ENCODE data around the gene FBRSL1. TPM values are rescaled to one million over a fixed set of nuclear protein-coding genes. Genes with fewer than 3 reads are reported as not detected.

Gene FBRSL1
- total RNA-seq, 2 donors from 2014 or later: 63.1 to 82.6 TPM

- intact Hi-C loops (cut with DNase I, micrococcal nuclease): no loop called here
- DNase-seq (no peak), ATAC-seq (no peak)
These were observed 26.4 kb downstream of the FBRSL1 start for GRCh38 chr12:132516095-132517012.

DNA sequence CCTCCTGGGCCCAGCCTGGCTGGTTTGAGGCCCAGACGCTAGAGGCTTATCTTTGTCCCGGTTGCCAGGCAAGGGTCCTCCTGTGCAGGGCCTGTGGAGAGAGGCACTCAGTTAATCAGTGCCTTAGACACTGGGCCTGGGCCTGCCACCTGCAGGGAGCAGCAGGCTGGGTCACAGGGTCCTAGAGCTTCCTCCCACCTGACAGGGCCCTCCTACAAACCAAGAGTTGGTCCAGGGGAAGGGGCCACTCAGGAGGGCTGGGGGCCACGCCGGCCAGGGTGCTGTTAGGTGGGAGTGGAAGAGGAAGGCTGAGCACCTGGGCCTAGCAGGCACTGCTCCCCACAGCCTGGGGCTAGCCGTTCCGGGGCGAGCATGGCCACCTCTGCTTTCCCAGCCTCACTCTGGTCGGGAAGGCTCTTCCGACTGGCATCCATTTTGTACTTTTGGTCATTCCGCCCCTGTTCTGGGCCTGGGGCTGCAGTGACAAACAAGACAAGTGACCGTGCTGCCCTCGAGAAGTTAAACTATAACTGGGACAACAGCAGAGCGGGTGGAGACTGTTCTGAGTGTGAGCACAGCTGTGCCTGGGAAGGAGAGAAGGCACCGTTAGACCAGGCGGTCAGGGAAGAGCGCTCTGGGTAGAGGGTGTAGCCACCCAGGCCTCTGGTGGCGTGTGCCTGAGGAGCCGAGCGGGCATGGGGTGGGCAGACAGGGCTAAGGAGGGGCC is 27.2 kb downstream of the FBRSL1 start:
- no peak for DNase-seq
- intact Hi-C loops (cut with DNase I, micrococcal nuclease): no loop called here
- peak; percentile 45 for ATAC-seq

DNA sequence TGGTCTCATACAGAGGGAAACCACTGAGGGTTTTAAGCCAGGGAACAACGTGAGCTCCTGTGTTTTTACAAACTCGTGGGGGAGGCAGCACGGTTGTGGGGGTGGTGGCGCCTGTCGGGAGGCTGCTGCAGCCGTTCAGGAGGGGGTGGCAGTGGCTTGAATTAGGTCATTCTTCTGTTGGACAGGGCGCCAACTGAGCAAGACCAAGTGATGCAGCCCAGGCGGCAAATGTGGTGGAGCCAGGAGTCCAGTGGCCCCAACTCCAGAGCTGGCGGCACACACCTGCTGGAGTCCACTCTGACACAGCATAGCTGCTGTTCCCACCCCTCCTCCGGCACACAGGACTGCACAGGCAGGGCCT is 27.8 kb downstream of the FBRSL1 start:
- no peak for ATAC-seq
- intact Hi-C loops (cut with DNase I, micrococcal nuclease): no loop called here

DNA sequence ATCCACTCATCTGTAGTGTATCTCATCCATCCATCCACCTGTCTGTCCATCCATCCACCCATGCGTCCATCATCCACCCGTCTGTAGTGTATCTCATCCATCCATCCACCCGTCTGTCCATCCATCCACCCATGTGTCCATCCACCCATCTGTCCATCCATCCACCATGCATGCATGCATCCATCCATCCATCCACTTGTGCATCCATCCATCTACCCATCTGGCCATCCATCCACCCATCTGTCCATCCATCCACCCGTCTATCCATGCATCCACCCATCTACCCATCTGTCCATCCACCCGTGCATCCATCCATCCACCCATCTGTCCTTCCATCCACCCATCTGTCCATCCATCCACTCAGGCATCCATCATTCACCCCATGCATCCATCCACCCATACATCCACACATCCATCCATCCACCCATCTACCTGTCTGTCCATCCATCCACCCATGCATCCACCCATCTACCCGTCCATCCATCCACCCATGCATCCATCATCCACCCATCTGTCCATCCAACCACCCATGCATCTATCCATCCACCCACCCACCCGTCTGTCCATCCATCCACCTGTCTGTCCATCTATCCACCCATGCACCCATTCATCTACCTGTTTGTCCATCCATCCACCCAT is 28.5 kb downstream of the FBRSL1 start:
- intact Hi-C loops (cut with DNase I, micrococcal nuclease): no loop called here
- DNase-seq (no peak), ATAC-seq (no peak)

More for the DNA sequence above, 27.8 kb downstream of the FBRSL1 start:
- no peak for DNase-seq

- intact Hi-C loops (cut with DNase I, micrococcal nuclease): loop anchor here in 1 of 2 donors (10.0 kb wide), 1 partner anchor 106 kb away; no protein-coding TSS in a partner anchor
- DNase-seq (peak; percentile 48 to 68), ATAC-seq (peak; percentile 75)
These were observed 30.7 kb downstream of the FBRSL1 start for GRCh38 chr12:132520421-132521199.

DNA sequence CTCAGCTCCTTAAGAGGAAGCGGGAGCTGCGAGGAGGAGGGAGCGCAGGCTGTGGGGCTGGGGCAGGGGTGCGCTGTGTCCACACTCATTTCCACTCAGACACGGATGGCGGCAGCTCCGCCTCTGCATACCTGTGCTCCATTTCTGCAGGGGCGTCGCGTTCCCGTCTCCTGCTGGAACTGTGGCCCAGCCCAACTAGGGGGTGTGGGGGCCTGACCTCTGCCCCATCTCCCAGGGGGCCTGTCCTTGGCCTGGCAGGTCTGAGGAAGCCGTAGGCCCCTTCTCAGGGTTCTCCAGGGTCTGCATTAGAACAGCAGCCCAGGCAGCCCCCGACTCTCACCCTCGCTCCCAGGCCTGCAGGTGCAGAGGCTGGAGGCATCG is 31.2 kb downstream of the FBRSL1 start:
- intact Hi-C loops (cut with DNase I, micrococcal nuclease): loop anchor here in 1 of 2 donors (10.0 kb wide), 1 partner anchor 106 kb away; no protein-coding TSS in a partner anchor
- DNase-seq (no peak), ATAC-seq (no peak)

GRCh38 chr12:132521712-132522292 is 31.9 kb downstream of the FBRSL1 start:
- intact Hi-C loops (cut with DNase I, micrococcal nuclease): loop anchor here in 1 of 2 donors (10.0 kb wide), 1 partner anchor 107 kb away; no protein-coding TSS in a partner anchor
- peak; percentile 13 for ATAC-seq
- DNase-seq: no peak

DNA sequence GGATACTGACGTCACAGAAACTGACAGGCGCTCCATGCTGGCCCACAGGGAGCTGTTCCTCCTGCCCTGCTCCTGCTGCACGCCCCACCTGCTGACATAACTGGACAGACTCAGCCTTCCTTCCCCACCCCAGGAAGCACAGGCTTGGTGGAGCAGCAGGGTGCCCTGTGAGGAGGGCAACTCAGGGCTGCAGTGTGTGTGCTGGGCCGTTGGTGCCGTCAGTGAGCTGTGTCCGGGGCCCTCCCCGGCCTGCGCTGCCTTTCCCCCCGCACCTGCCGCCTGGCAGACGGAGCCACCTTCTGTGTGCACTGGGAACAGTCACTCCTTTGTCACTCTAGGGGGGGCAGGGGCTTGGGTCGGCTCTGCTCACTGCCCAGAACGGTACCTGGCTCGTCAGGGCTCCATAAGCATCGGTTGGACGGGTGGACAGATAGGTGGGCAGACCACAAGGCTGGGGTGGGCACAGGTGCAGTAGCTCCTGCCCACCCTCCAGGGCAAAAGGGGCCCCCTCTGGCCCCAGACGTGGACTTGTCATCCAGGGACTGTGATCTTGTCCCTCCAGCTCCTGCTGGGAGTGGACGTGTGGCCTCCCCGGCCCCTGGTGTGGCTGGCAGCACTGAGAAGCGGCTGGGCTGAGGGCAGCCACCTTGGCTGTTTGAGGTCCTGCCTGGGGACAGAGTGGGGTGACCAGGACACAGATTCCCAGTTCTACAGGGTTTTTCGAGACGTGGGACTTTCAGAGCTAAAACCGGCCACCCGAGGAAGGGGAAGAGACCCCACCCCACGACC is 32.8 kb downstream of the FBRSL1 start:
- ATAC-seq (no peak), DNase-seq (no peak)
- intact Hi-C loops (cut with DNase I, micrococcal nuclease): loop anchor here in 1 of 2 donors (10.0 kb wide), 1 partner anchor 108 kb away; no protein-coding TSS in a partner anchor

- intact Hi-C loops (cut with DNase I, micrococcal nuclease): loop anchor here in 1 of 2 donors (10.0 kb wide), 1 partner anchor 109 kb away; no protein-coding TSS in a partner anchor
- ATAC-seq (peak; percentile 68), DNase-seq (peak; percentile 54 to 85)
These were observed 33.8 kb downstream of the FBRSL1 start for GRCh38 chr12:132523576-132524331.

- intact Hi-C loops (cut with DNase I, micrococcal nuclease): loop anchor here in 1 of 2 donors (10.0 kb wide), 1 partner anchor 110 kb away; no protein-coding TSS in a partner anchor
- ATAC-seq: no peak
These were observed 34.5 kb downstream of the FBRSL1 start for GRCh38 chr12:132524405-132524804.

DNA sequence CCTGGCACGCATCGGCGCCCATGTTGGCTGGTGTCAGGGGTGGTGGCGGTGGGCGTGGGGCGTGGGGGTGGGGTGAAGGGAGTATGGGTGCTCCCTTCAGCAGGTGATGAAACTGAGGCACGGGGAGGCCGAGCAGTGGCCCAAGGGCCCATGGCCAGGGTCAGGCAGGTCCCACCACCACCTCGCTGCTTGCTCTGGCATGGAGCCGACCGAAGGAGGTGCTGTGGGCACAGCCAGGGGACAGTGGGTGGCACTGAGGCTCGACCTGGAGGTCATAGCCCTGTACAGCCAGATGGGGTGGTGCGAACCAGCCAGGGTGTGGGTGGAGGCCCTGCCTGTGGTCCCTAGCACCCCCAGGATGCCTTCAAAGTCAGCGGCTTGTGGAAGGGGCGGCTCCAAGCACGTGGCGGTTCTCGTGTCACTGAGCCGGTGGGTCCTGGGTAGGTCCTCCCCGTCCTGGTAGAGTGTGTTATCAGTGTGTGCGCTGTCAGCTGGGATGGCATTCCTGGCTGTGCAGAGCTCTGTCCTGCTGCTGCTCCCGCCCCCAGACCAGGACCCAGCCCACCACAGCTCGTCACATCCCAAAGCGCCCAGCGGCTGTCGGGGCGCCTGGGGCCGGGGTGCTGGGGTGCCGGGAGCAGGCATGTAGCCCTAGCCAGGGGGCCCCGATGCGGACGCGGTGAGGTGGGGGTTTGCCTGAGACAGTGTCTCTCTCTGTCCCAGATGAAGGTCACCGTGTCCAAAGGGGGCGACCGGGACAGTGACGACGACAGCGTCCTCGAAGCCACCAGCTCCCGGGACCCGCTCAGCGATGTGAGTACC is 35.3 kb downstream of the FBRSL1 start:
- intact Hi-C loops (cut with DNase I, micrococcal nuclease): loop anchor here (5.0 to 10.0 kb wide), 2 partner anchors 108 to 110 kb away; no protein-coding TSS in a partner anchor
- ATAC-seq (no peak), DNase-seq (no peak)

More at GRCh38 chr12:132524405-132524804, 34.5 kb downstream of the FBRSL1 start:
- no peak for DNase-seq

DNA sequence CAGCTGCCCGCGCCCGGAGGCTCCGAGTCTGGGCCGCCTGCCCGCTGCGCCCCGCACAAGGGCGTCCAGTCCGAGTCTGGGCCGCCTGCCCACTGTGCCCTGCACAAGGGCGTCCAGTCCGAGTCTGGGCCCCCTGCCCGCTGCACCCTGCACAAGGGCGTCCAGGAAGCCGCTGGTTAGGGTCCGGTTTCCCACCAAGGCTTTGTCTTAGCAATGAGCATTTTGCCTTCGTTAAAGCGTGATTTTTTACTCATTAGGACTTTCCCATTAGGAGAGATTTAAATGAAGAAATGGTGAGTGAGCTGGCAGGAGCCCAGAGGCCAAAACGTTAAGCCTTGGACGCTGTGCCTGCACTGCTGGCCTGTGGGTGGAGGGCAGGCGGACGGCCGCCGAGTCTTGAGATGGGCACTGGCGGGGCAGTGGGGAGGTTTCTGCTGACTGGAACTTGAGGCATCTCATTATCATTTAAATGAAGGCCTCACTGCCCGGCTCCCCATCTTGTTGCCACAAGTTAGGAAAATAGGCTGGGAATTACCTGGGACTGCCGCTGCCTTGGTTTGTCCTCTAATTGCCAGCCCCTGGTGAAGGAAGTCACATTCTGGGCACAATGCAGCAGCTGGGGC is 36.0 kb downstream of the FBRSL1 start:
- ATAC-seq: no peak
- intact Hi-C loops (cut with DNase I, micrococcal nuclease): loop anchor here (5.0 to 10.0 kb wide), 2 partner anchors 109 to 111 kb away; no protein-coding TSS in a partner anchor
- no peak for DNase-seq

GRCh38 chr12:132527186-132527882 is 37.4 kb downstream of the FBRSL1 start:
- no peak for ATAC-seq
- DNase-seq: no peak
- intact Hi-C loops (cut with DNase I, micrococcal nuclease): loop anchor here (5.0 to 10.0 kb wide), 2 partner anchors 110 to 113 kb away; no protein-coding TSS in a partner anchor

GRCh38 chr12:132527883-132528264 is 37.9 kb downstream of the FBRSL1 start:
- DNase-seq (no peak), ATAC-seq (no peak)
- intact Hi-C loops (cut with DNase I, micrococcal nuclease): loop anchor here (5.0 to 10.0 kb wide), 2 partner anchors 111 to 113 kb away; no protein-coding TSS in a partner anchor
